ENCODE measurements around the gene HLA-F. TPM values are rescaled to one million over a fixed set of nuclear protein-coding genes. Genes with fewer than 3 reads are reported as not detected.
A peak's percentile ranks its signal among the peaks of the same experiment; 100 is the strongest.

Gene HLA-F
- total RNA-seq, 6 donors from 2014 or later, result 163 to 418 (median 191) TPM

GRCh38 chr6:29694637-29695036, 28.6 kb upstream of the HLA-F start:
- TF ChIP-seq POLR2AphosphoS5 (IDR thresholded peaks at IDR 0.05) (no peak), CTCF (IDR thresholded peaks at IDR 0.05) (no peak), EP300 (IDR thresholded peaks at IDR 0.05) (no peak), POLR2A (IDR thresholded peaks at IDR 0.05) (no peak)
- no peak for ATAC-seq (ENCODE audit: low FRiP score in 2 of 2)
- WGBS, 2 donors, result 38 to 46% methylated on average over 3 of the region's 3 CpGs

GRCh38 chr6:29696147-29697125, 26.8 kb upstream of the HLA-F start:
- ATAC-seq (ENCODE audit: low FRiP score in 2 of 2), result peak in 1 of 2 donors; percentile 26

More at GRCh38 chr6:29694637-29695036, 28.6 kb upstream of the HLA-F start:
- no peak overlapping the region for H3K4me3 ChIP-seq
- H3K9me3 ChIP-seq, result no peaks in the 10 kb centered on the region
- H3K4me1 ChIP-seq, result no peaks in the 10 kb centered on the region
- no peaks in the 10 kb centered on the region for H3K27me3 ChIP-seq
- no peak for DNase-seq
- H3K36me3 ChIP-seq, result no peaks in the 10 kb centered on the region
- H3K27ac ChIP-seq, result no peak overlapping the region

DNA sequence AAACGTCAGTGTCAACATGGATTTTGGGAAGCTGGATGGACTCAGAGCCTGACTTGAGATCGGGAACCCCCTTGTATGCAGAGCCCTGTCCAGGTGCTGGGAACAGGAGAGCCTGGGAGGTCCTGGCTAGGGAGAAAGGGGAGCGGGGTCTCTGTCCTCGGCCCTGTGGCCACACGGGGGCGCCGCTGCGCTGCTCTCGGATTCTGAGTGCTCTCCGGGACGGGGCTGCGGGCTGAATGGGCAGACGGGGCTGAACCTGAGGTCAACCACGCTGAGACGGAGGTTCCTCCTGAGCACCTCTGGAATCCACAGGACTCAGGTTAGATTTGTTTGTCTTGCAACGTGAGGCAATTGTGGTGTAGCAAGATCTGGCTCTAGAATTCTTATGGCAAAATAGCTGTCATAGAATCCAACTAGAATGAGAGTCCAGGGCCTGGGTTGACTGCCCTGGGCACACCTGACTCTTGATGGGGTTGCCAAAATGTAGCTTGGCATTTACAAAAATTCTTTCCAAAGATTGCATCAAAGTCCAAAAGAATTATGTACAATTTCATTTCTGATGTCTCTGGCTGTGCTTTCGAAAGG, 20.6 kb upstream of the HLA-F start:
- WGBS, 2 donors, result 22% methylated on average over 13 to 17 of the region's 17 CpGs
- Histone ChIP-seq H3K9me3 (no peaks in the 10 kb centered on the region), H3K36me3 (no peaks in the 10 kb centered on the region), H3K4me1 (no peaks in the 10 kb centered on the region), H3K27ac (no peak overlapping the region), H3K4me3 (no peak overlapping the region), H3K27me3 (no peaks in the 10 kb centered on the region)
- DNase-seq (peak; percentile 55 to 93), ATAC-seq (ENCODE audit: low FRiP score in 2 of 2) (peak; percentile 74 to 77)
- TF ChIP-seq CTCF (IDR thresholded peaks at IDR 0.05) (peak; percentile 19 to 79 (median 36)), EP300 (IDR thresholded peaks at IDR 0.05) (no peak), POLR2AphosphoS5 (IDR thresholded peaks at IDR 0.05) (no peak)

More at GRCh38 chr6:29696147-29697125, 26.8 kb upstream of the HLA-F start:
- no peaks in the 10 kb centered on the region for H3K27me3 ChIP-seq
- no peak overlapping the region for H3K27ac ChIP-seq
- no peaks in the 10 kb centered on the region for H3K36me3 ChIP-seq
- no peaks in the 10 kb centered on the region for H3K4me1 ChIP-seq
- H3K9me3 ChIP-seq, result no peaks in the 10 kb centered on the region
- no peak overlapping the region for H3K4me3 ChIP-seq
- WGBS, 2 donors, result 72% methylated on average over 10 of the region's 10 CpGs
- DNase-seq, result no peak
- TF ChIP-seq POLR2AphosphoS5 (IDR thresholded peaks at IDR 0.05) (no peak), CTCF (IDR thresholded peaks at IDR 0.05) (no peak), POLR2A (IDR thresholded peaks at IDR 0.05) (no peak), EP300 (IDR thresholded peaks at IDR 0.05) (no peak)

DNA sequence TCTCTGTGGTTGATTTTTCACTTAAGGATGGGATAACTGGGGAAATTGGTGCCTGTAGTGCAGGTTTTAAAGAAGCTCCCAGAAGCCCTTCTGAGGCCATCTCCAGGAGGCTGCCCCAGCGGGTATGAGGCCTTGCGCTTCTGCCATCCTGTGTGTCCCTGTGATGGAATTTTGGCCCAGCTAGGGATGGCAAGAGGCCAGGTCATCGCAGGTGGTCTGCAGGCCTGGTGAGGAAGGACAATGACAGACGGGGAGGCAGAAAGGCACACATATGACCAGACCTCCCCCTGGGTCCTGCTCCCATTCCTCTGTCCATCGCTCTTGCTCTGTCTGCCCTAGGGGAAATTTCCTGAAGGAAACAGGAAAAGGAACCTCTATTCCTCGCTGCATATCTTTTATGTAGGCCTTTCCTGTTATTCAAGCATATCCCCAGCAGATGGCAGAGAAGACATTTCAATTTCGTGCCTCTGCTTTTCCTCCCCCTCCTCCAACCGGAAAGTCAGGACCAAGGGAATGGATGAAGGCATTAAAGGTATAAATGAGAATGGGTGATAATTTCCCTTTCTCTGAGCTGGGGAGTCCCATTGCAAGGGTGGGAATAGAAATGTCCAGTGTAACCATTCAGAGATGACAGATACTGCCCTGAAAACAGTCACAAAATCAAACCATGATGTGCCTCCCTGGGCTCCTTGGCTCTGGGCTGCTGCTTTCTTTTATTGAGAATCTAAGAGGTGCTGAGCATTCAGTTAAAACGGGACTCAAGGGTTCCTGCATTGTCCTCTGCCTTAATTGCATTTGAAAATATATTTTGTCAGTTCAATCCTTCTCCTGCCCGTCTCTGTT, 17.6 kb upstream of the HLA-F start:
- Histone ChIP-seq H3K27me3 (no peaks in the 10 kb centered on the region), H3K4me3 (no peak overlapping the region), H3K9me3 (no peaks in the 10 kb centered on the region), H3K4me1 (no peaks in the 10 kb centered on the region), H3K36me3 (no peaks in the 10 kb centered on the region), H3K27ac (no peak overlapping the region)
- TF ChIP-seq CTCF (IDR thresholded peaks at IDR 0.05) (peak; percentile 50 to 78 (median 60)), POLR2AphosphoS5 (IDR thresholded peaks at IDR 0.05) (no peak)
- 38 to 54% methylated on average over 10 of the region's 10 CpGs for WGBS, 2 donors
- DNase-seq (no peak), ATAC-seq (ENCODE audit: low FRiP score in 2 of 2) (peak in 1 of 2 donors; percentile 70)
